SK-N-SH treated with all-trans-retinoic acid at 6 μM for 48 hours (cell line): ENCODE data around the gene TTC39B.

ENCODE experiments used
- ATAC-seq: fragments of 200-7000 bp; cut with Tn5 transposase; 3 replicates; pipeline ENCODE4 v1.9.1; 2020; ENCODE audit warnings: mild to moderate bottlenecking, moderate library complexity
- ARNTL ChIP-seq: fragments of 450-650 bp; formaldehyde crosslinking; IDR thresholded peaks from 2 replicates; pipeline ENCODE4 v1.5.0; 2020; ENCODE audit warnings: low read depth, mild to moderate bottlenecking, moderate library complexity, borderline replicate concordance
- CSDC2 ChIP-seq: fragments of 250-450 bp; sonication (Bioruptor Pico); IDR thresholded peaks from 2 replicates; pipeline ENCODE4 v1.5.0; 2020; ENCODE audit warnings: mild to moderate bottlenecking, moderate library complexity
- ESRRG ChIP-seq: fragments of 250-450 bp; sonication (Bioruptor Pico); IDR thresholded peaks from 2 replicates; pipeline ENCODE4 v1.6.1; 2021; ENCODE audit warnings: mild to moderate bottlenecking
- ISL1 ChIP-seq: fragments of 250-450 bp; sonication (Bioruptor Pico); IDR thresholded peaks from 2 replicates; pipeline ENCODE4 v2.1.2; 2022; ENCODE audit warnings: mild to moderate bottlenecking, moderate library complexity
- RARB ChIP-seq: fragments of 250-450 bp; sonication (Bioruptor Pico); IDR thresholded peaks from 2 replicates; pipeline ENCODE4 v1.8.0; 2021; ENCODE audit warnings: mild to moderate bottlenecking, moderate library complexity
- SNAI2 ChIP-seq: fragments of 250-450 bp; sonication (Bioruptor Pico); IDR thresholded peaks from 2 replicates; pipeline ENCODE4 v1.5.0; 2020; ENCODE audit warnings: mild to moderate bottlenecking, moderate library complexity
- TOX ChIP-seq: fragments of 250-450 bp; sonication (Bioruptor Pico); IDR thresholded peaks from 2 replicates; pipeline ENCODE4 v1.8.0; 2021; ENCODE audit warnings: mild to moderate bottlenecking, moderate library complexity, borderline replicate concordance
- ZC3H10 ChIP-seq: fragments of 250-450 bp; sonication (Bioruptor Pico); IDR thresholded peaks from 2 replicates; pipeline ENCODE4 v1.5.1; 2021; ENCODE audit warnings: mild to moderate bottlenecking, moderate library complexity
- ZFP3 ChIP-seq: fragments of 250-450 bp; sonication (Bioruptor Pico); IDR thresholded peaks from 2 replicates; pipeline ENCODE4 v1.5.0; 2020; ENCODE audit warnings: mild to moderate bottlenecking, moderate library complexity
- ZFP30 ChIP-seq: fragments of 450-650 bp; formaldehyde crosslinking; IDR thresholded peaks from 2 replicates; pipeline ENCODE4 v1.5.0; 2022; ENCODE audit warnings: mild to moderate bottlenecking, moderate library complexity
- ZNF565 ChIP-seq: fragments of 450-650 bp; formaldehyde crosslinking; conservative IDR thresholded peaks from 2 replicates; pipeline ENCODE4 v1.5.0; 2020; ENCODE audit warnings: low read depth, mild to moderate bottlenecking, moderate library complexity
- ZNF70 ChIP-seq: fragments of 450-650 bp; formaldehyde crosslinking; IDR thresholded peaks from 2 replicates; pipeline ENCODE4 v1.5.0; 2020; ENCODE audit warnings: mild to moderate bottlenecking, moderate library complexity
- ZNF8 ChIP-seq: fragments of 450-650 bp; formaldehyde crosslinking; IDR thresholded peaks from 2 replicates; pipeline ENCODE4 v1.5.0; 2020; ENCODE audit warnings: mild to moderate bottlenecking, moderate library complexity
- TF ChIP-seq, protein P1 (sequence below): fragments of 250-450 bp; sonication (Bioruptor Pico); IDR thresholded peaks from 2 replicates; pipeline ENCODE4 v1.5.1; 2020; ENCODE audit warnings: low read depth, mild to moderate bottlenecking, moderate library complexity
- TF ChIP-seq, protein P2 (sequence below): fragments of 250-450 bp; sonication (Bioruptor Pico); IDR thresholded peaks from 2 replicates; pipeline ENCODE4 v1.5.0; 2020; ENCODE audit warnings: mild to moderate bottlenecking, moderate library complexity
- TF ChIP-seq, protein P3 (sequence below): fragments of 250-450 bp; sonication (Bioruptor Pico); IDR thresholded peaks from 2 replicates; pipeline ENCODE4 v1.5.1; 2021; ENCODE audit warnings: mild to moderate bottlenecking, moderate library complexity

TTC39B gene

DNA sequence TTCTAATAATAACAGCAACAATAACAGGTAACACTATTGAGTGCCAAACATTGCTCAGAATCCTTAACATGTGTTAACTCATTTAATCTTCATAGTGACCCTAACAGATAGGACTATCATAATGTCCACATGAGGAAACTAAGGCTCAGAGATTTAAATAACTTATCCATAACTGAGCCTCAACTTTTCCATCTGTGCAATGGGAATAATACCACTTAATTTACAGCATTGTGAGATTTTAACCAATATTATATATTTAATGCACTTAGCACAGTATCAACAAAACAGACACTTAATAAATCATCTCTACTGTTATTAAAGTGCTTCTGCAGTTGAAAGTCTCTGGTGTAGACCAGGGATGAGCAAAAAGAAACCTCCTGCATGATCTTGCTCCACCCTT, 28.2 kb downstream of the TTC39B start:
- no peak for ATAC-seq
- TF ChIP-seq, protein P1, sequence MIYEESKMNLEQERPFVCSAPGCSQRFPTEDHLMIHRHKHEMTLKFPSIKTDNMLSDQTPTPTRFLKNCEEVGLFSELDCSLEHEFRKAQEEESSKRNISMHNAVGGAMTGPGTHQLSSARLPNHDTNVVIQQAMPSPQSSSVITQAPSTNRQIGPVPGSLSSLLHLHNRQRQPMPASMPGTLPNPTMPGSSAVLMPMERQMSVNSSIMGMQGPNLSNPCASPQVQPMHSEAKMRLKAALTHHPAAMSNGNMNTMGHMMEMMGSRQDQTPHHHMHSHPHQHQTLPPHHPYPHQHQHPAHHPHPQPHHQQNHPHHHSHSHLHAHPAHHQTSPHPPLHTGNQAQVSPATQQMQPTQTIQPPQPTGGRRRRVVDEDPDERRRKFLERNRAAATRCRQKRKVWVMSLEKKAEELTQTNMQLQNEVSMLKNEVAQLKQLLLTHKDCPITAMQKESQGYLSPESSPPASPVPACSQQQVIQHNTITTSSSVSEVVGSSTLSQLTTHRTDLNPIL (CRISPR knock-in tag), result no peak
- TF ChIP-seq, protein P2, sequence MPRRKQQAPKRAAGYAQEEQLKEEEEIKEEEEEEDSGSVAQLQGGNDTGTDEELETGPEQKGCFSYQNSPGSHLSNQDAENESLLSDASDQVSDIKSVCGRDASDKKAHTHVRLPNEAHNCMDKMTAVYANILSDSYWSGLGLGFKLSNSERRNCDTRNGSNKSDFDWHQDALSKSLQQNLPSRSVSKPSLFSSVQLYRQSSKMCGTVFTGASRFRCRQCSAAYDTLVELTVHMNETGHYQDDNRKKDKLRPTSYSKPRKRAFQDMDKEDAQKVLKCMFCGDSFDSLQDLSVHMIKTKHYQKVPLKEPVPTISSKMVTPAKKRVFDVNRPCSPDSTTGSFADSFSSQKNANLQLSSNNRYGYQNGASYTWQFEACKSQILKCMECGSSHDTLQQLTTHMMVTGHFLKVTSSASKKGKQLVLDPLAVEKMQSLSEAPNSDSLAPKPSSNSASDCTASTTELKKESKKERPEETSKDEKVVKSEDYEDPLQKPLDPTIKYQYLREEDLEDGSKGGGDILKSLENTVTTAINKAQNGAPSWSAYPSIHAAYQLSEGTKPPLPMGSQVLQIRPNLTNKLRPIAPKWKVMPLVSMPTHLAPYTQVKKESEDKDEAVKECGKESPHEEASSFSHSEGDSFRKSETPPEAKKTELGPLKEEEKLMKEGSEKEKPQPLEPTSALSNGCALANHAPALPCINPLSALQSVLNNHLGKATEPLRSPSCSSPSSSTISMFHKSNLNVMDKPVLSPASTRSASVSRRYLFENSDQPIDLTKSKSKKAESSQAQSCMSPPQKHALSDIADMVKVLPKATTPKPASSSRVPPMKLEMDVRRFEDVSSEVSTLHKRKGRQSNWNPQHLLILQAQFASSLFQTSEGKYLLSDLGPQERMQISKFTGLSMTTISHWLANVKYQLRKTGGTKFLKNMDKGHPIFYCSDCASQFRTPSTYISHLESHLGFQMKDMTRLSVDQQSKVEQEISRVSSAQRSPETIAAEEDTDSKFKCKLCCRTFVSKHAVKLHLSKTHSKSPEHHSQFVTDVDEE (CRISPR knock-in tag), result no peak
- TF ChIP-seq ZNF8 (CRISPR knock-in tag) (no peak), ZNF70 (CRISPR knock-in tag) (no peak), TOX (CRISPR knock-in tag) (no peak), ZNF565 (CRISPR knock-in tag) (no peak), CSDC2 (CRISPR knock-in tag) (no peak)
- TF ChIP-seq, protein P3, sequence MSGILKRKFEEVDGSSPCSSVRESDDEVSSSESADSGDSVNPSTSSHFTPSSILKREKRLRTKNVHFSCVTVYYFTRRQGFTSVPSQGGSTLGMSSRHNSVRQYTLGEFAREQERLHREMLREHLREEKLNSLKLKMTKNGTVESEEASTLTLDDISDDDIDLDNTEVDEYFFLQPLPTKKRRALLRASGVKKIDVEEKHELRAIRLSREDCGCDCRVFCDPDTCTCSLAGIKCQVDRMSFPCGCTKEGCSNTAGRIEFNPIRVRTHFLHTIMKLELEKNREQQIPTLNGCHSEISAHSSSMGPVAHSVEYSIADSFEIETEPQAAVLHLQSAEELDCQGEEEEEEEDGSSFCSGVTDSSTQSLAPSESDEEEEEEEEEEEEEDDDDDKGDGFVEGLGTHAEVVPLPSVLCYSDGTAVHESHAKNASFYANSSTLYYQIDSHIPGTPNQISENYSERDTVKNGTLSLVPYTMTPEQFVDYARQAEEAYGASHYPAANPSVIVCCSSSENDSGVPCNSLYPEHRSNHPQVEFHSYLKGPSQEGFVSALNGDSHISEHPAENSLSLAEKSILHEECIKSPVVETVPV (CRISPR knock-in tag), result no peak
- TF ChIP-seq, all 23 proteins: peak for 0

DNA sequence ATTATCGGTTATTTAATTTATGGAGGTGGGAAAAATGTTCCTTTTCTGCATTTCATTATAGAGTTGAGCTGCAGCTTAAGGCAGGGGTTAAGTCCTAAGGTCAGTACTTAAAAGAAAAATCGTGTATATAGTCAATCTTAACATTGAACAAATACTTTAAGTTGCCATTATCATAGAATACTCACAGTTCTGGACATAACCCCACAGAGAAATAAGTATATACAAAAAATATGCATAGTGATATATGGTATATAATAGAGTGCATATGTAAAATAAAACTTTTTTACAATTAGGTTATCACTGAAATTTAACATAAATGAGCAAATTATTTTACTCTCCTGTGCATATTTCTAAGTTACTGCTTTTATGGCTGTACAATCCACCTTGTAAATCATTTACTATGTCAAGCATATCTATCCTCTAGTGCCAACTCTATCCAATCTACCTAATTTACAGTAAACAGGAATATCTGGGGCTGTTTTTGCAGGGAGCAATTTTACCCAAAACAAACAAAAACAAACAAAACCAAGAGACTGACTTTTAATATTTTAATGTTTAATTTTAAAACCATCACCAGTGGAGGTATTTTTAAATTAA, 28.8 kb downstream of the TTC39B start:
- TF ChIP-seq RARB (CRISPR knock-in tag), result no peak
- ATAC-seq, result no peak

DNA sequence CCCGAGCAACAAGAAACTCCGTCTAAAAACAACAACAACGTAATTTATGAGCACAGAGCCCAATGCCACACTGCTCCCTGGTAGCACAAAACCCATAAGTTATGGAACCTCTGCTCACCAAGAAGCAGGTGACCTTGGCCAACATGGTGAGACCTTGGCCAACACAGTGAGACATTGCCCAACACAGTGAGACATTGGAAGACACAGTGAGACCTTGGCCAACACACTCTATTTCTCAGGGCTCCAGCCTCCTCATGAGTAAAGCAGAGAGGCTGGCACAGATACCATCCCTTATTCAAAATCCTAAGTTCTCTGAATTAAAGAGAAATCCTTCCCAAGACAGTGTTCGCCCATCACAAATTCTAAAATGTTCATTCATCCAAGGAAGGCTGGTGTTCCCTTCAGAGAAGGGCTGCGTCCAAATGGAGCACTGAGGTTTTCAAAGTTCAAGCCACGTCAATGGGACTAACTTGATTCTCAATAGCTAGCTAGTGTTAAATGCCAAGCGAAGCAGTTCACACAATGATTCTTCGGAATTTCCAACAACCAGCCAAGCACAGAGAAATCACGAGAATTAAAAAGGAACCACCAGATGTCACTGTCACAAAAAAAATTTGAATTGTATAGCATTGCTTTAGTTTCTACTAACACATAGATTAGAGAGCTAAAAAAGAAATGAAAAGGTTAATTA, 29.5 kb downstream of the TTC39B start:
- ATAC-seq, result peak; percentile 65
- TF ChIP-seq ZFP30 (no peak), ZNF8 (CRISPR knock-in tag) (no peak), ISL1 (no peak), ZFP3 (CRISPR knock-in tag) (no peak), ARNTL (CRISPR knock-in tag) (no peak), ESRRG (CRISPR knock-in tag) (no peak), ZNF565 (CRISPR knock-in tag) (no peak), ZC3H10 (CRISPR knock-in tag) (no peak), SNAI2 (CRISPR knock-in tag) (no peak), ZNF70 (CRISPR knock-in tag) (no peak), CSDC2 (CRISPR knock-in tag) (no peak), TOX (CRISPR knock-in tag) (no peak)
- TF ChIP-seq, protein P3 (CRISPR knock-in tag), result no peak
- TF ChIP-seq, protein P2 (CRISPR knock-in tag), result no peak
